SK-N-SH (cell line): ENCODE measurements around the gene MND1.

Experiments used
- RAD21 ChIP-seq: IDR thresholded peaks from 2 replicates; pipeline ENCODE4 v1.6.1; 2012; ENCODE audit warnings: mild to moderate bottlenecking, low read length
- RFX5 ChIP-seq: IDR thresholded peaks from 2 replicates; pipeline ENCODE4 v1.6.1; 2012; ENCODE audit warnings: mild to moderate bottlenecking, improper control_type of control experiment, low read length
- SIN3A ChIP-seq: IDR thresholded peaks from 2 replicates; pipeline ENCODE4 v1.6.1; 2012; ENCODE audit warnings: low read depth, mild to moderate bottlenecking, low read length, moderate library complexity, borderline replicate concordance
- TF ChIP-seq, protein P1 (sequence below): fragments of 150-350 bp; IDR thresholded peaks from 2 replicates; pipeline ENCODE4 v1.6.1; 2017; ENCODE audit warnings: antibody characterized with exemption, low read length, low read depth, borderline replicate concordance

DNA sequence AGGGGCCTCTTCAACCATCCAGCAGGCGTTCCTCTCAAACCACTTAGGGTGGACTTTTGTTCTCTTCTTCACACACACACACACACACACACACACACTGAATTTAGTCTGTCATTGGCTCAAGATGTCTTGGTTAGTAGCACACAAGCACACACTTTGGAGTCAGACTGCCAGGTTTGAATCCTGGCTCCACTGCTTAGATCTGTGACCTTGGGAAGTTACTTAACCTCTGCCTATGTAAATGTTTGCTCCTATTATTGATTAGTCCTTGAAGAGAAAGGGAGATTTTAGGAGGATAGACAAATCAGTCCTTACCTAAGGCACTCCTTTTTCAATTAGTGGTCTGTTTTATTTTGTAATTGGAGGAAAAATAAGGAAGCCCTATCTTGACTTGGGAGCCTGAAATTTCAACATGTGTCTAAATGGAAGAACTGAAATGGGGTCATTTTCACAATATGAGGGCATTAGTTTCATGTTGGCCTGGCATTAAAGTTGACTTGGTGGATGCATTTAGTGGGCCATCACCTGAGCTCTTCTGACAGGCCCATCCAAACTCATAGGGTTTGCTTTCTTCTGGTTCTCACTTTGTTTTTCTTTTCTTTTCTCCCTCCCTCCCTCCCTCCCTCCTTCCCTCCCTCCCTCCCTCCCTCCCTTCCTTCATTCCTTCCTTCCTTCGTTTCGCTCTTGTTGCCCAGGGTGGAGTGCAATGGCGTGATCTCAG is 108.3 kb downstream of the MND1 start:
- TF ChIP-seq, protein P1, sequence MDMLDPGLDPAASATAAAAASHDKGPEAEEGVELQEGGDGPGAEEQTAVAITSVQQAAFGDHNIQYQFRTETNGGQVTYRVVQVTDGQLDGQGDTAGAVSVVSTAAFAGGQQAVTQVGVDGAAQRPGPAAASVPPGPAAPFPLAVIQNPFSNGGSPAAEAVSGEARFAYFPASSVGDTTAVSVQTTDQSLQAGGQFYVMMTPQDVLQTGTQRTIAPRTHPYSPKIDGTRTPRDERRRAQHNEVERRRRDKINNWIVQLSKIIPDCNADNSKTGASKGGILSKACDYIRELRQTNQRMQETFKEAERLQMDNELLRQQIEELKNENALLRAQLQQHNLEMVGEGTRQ: no peak
- no peak for TF ChIP-seq RAD21
- no peak for TF ChIP-seq RFX5
- TF ChIP-seq SIN3A: no peak
